ENCODE results near the gene SGCA. TPM values are rescaled to one million over a fixed set of nuclear protein-coding genes. Genes with fewer than 3 reads are reported as not detected.
A peak's percentile ranks its signal among the peaks of the same experiment; 100 is the strongest.

Gene SGCA
- total and polyA plus RNA-seq, 3 donors from 2014 or later, result 2.4 to 33.1 (median 7.6) TPM

- WGBS, 2 donors, result 80 to 86% methylated on average over 8 of the region's 8 CpGs
- TF ChIP-seq CTCF (IDR thresholded peaks at IDR 0.05) (no peak), POLR2A (IDR thresholded peaks at IDR 0.05) (no peak)
- no peak overlapping the region for H3K27ac ChIP-seq
- no peaks in the 10 kb centered on the region for H3K9me3 ChIP-seq
- no peak for DNase-seq
- H3K4me3 ChIP-seq, result no peak overlapping the region
- intact Hi-C loops (cut with DNase I; ENCODE audit: low total_unique reads), result no loop called here
- no peaks in the 10 kb centered on the region for H3K36me3 ChIP-seq (ENCODE audit: low read depth, missing control alignments)
- peaks cover 18% of the 10 kb centered on the region for H3K4me1 ChIP-seq
- no peaks in the 10 kb centered on the region for H3K27me3 ChIP-seq
Measured at GRCh38 chr17:50141745-50142110, 24.1 kb upstream of the SGCA start.

- no peak overlapping the region for H3K27ac ChIP-seq
- intact Hi-C loops (cut with DNase I; ENCODE audit: low total_unique reads), result no loop called here
- no peaks in the 10 kb centered on the region for H3K36me3 ChIP-seq (ENCODE audit: low read depth, missing control alignments)
- no peak overlapping the region for H3K4me3 ChIP-seq
- H3K27me3 ChIP-seq, result no peaks in the 10 kb centered on the region
- H3K9me3 ChIP-seq, result no peaks in the 10 kb centered on the region
- DNase-seq, result no peak
- 93% methylated on average over 18 to 19 of the region's 20 CpGs for WGBS, 2 donors
- H3K4me1 ChIP-seq, result peaks cover 36% of the 10 kb centered on the region
- no peak for TF ChIP-seq CTCF (IDR thresholded peaks at IDR 0.05)
- no peak for TF ChIP-seq POLR2A (IDR thresholded peaks at IDR 0.05)
Measured at GRCh38 chr17:50143461-50144176, 22.2 kb upstream of the SGCA start.

GRCh38 chr17:50144355-50144754, 21.4 kb upstream of the SGCA start:
- H3K27ac ChIP-seq, result peak overlapping the region in 1 of 2 donors; percentile 6
- H3K4me3 ChIP-seq, result no peak overlapping the region

GRCh38 chr17:50144845-50145531, 20.8 kb upstream of the SGCA start:
- DNase-seq, result no peak
- Histone ChIP-seq H3K36me3 (ENCODE audit: low read depth, missing control alignments) (no peaks in the 10 kb centered on the region), H3K4me3 (no peak overlapping the region), H3K27me3 (no peaks in the 10 kb centered on the region), H3K27ac (peak overlapping the region; percentile 6 to 7), H3K4me1 (peaks cover 36% of the 10 kb centered on the region), H3K9me3 (no peaks in the 10 kb centered on the region)
- TF ChIP-seq POLR2A (IDR thresholded peaks at IDR 0.05), result no peak
- TF ChIP-seq CTCF (IDR thresholded peaks at IDR 0.05), result no peak
- WGBS, 2 donors, result 75% methylated on average over 16 of the region's 16 CpGs
- intact Hi-C loops (cut with DNase I; ENCODE audit: low total_unique reads), result no loop called here

More at GRCh38 chr17:50144355-50144754, 21.4 kb upstream of the SGCA start:
- no peaks in the 10 kb centered on the region for H3K9me3 ChIP-seq
- DNase-seq, result no peak
- peaks cover 36% of the 10 kb centered on the region for H3K4me1 ChIP-seq
- H3K27me3 ChIP-seq, result no peaks in the 10 kb centered on the region
- intact Hi-C loops (cut with DNase I; ENCODE audit: low total_unique reads), result no loop called here
- no peaks in the 10 kb centered on the region for H3K36me3 ChIP-seq (ENCODE audit: low read depth, missing control alignments)
- TF ChIP-seq CTCF (IDR thresholded peaks at IDR 0.05) (no peak), POLR2A (IDR thresholded peaks at IDR 0.05) (no peak)
- WGBS, 2 donors, result 84 to 85% methylated on average over 6 of the region's 6 CpGs

Measured in testis (tissue), 3 donors.